Gastrocnemius medialis (tissue), 4 donors: ENCODE measurements around the gene BPGM. TPM values are rescaled to one million over a fixed set of nuclear protein-coding genes. Genes with fewer than 3 reads are reported as not detected.

Source experiments
- ATAC-seq, 2 donors: fragments of 150-250 bp; one replicate each; pipeline ENCODE4 v1.9.1; 2016
- DNase-seq, 2 donors: peaks; one replicate each; pipeline ENCODE4 v3.0.0-alpha.2; 2019
- H3K27ac ChIP-seq, 4 donors: fragments of 200-600 bp; sonication (generic); 1 replicate in 1 of 4; 2 replicates in 3 of 4; pipeline ENCODE4 v1.5.1; 2016 to 2018; ENCODE audit warnings: mild to moderate bottlenecking in 2 of 4, moderate library complexity in 1 of 4
- H3K27me3 ChIP-seq, 3 donors: fragments of 200-600 bp; sonication (generic) in 2 of 3; 1 replicate in 1 of 3; 2 replicates in 2 of 3; pipeline versions ENCODE4 v1.5.1 to v1.6.0; 2016 to 2019; ENCODE audit warnings: mild to moderate bottlenecking in 1 of 3, moderate library complexity in 1 of 3
- H3K36me3 ChIP-seq, 2 donors: fragments of 200-600 bp; sonication (generic) in 1 of 2; one replicate each; pipeline ENCODE4 v1.5.1; 2017 to 2018
- H3K4me1 ChIP-seq, 2 donors: fragments of 200-600 bp; sonication (generic) in 1 of 2; one replicate each; pipeline ENCODE4 v1.5.1; 2016 to 2017; ENCODE audit warnings: mild to moderate bottlenecking in 2 of 2
- H3K4me3 ChIP-seq, 4 donors: fragments of 200-600 bp; sonication (generic) in 3 of 4; 1 replicate in 1 of 4; 2 replicates in 3 of 4; pipeline ENCODE4 v1.5.1; 2016 to 2019; ENCODE audit warnings: mild to moderate bottlenecking in 2 of 4
- H3K9me3 ChIP-seq, 3 donors: fragments of 200-600 bp; sonication (generic) in 2 of 3; 1 replicate in 1 of 3; 2 replicates in 2 of 3; pipeline ENCODE4 v1.5.1; 2016 to 2019
- POLR2A ChIP-seq, 2 donors: fragments of 450-650 bp; IDR thresholded peaks; one replicate each; pipeline ENCODE4 v1.6.1; 2017; ENCODE audit warnings: antibody characterized with exemption in 2 of 2, mild to moderate bottlenecking in 2 of 2, moderate library complexity in 2 of 2
- in situ Hi-C, 4 donors: fragments of 200-750 bp; cut with MboI; loops; one replicate each; pipeline versions ENCODE4 v1.15.0 to v1.8.0; 2017; ENCODE audit warnings: low sequenced_read_pairs in 4 of 4
- intact Hi-C: fragments of 100-400 bp; cut with DNase I; formaldehyde crosslinking; loops from one replicate; pipeline ENCODE4 v1.15.1; 2023; ENCODE audit warnings: low total_unique reads
- total RNA-seq, 4 donors: library from RNA; depleted of rRNA; stranded (reverse); fragments of >200 nt; gene quantifications; one replicate each; pipeline versions ENCODE4 v1.1.0 to v1.2.3, GENCODE V29; 2016
- TF ChIP-seq, protein P1 (sequence below), 5 experiments: fragments of 450-650 bp in 3 of 5; fragments of 200-600 bp in 2 of 5; sonication (generic) in 2 of 5; IDR thresholded peaks in 4 of 5; conservative IDR thresholded peaks in 1 of 5; 1 replicate in 4 of 5; 2 replicates in 1 of 5; pipeline ENCODE4 v1.5.1; 2016 to 2019; ENCODE audit warnings: antibody characterized with exemption in 5 of 5, mild to moderate bottlenecking in 3 of 5, moderate library complexity in 3 of 5

BPGM gene
- total RNA-seq, 4 donors from 2014 or later = 11.3 to 24.5 (median 13.6) TPM

DNA sequence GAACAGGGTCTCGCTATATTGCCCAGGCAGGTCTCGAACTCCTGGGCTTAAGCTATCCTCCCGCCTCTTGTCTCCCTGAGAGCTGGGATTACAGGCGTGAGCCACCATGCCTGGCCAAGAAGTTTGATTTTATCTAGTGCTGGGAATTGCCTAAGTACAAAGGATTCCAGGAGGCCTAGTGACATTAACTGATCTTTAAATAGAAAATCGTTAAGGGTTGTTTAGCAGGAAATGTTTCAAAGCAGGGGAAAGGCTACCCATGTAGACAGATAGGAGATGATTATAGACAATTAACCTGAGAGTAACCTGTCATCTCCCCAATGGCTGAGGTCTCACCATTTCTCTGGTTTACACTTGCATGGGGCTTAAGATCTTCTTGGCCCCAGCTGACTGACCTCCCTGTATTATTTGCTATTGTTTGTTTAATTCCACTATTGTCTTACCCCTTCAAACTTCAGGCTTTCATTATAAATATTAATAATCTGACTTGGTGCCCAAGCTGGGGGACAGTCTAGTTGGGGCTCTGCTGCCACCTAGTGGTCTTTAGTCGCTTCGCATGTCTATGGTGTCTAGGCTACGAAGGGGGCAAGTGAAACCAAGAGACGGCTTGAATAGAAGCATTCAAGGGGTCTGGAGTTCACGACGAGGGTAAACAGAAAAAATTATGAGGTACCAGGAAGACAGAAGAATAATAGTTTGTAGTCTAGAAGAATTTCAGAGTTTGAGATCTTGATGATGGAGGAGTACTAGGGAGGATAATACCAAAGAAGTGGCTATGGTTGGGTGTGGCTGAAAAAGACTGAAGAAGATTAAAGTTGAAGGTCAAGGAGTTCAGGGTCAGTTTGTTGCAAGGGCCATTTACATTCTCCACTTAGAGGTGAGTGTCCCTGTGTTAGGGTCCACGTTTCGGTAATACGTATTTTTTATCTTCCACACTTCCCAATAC is 40.4 kb upstream of the BPGM start:
- intact Hi-C loops = loop anchor here (1.0 to 2.0 kb wide), 3 partner anchors 57 to 174 kb away; partner anchors contain the start of gene AKR1B15
- in situ Hi-C loops = loop anchor here in 3 of 4 donors (5.0 to 25.0 kb wide), 4 partner anchors 91 to 171 kb away; no protein-coding TSS in a partner anchor
- peak overlapping the region in 2 of 4 donors; percentile 12 to 27 for H3K4me3 ChIP-seq
- DNase-seq (peak; percentile 34 to 38), ATAC-seq (peak; percentile 89 to 90)
- H3K9me3 ChIP-seq = no peaks in the 10 kb centered on the region
- no peak for TF ChIP-seq POLR2A (IDR thresholded peaks at IDR 0.05)
- TF ChIP-seq, protein P1, sequence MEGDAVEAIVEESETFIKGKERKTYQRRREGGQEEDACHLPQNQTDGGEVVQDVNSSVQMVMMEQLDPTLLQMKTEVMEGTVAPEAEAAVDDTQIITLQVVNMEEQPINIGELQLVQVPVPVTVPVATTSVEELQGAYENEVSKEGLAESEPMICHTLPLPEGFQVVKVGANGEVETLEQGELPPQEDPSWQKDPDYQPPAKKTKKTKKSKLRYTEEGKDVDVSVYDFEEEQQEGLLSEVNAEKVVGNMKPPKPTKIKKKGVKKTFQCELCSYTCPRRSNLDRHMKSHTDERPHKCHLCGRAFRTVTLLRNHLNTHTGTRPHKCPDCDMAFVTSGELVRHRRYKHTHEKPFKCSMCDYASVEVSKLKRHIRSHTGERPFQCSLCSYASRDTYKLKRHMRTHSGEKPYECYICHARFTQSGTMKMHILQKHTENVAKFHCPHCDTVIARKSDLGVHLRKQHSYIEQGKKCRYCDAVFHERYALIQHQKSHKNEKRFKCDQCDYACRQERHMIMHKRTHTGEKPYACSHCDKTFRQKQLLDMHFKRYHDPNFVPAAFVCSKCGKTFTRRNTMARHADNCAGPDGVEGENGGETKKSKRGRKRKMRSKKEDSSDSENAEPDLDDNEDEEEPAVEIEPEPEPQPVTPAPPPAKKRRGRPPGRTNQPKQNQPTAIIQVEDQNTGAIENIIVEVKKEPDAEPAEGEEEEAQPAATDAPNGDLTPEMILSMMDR (IDR thresholded peaks at IDR 0.05 in 4 of 5, conservative IDR thresholded peaks at IDR 0.05 in 1 of 5) = peak; percentile 81 to 98 (median 89)
- no peaks in the 10 kb centered on the region for H3K36me3 ChIP-seq
- H3K27ac ChIP-seq = no peak overlapping the region
- no peaks in the 10 kb centered on the region for H3K27me3 ChIP-seq
- H3K4me1 ChIP-seq = no peaks in the 10 kb centered on the region

DNA sequence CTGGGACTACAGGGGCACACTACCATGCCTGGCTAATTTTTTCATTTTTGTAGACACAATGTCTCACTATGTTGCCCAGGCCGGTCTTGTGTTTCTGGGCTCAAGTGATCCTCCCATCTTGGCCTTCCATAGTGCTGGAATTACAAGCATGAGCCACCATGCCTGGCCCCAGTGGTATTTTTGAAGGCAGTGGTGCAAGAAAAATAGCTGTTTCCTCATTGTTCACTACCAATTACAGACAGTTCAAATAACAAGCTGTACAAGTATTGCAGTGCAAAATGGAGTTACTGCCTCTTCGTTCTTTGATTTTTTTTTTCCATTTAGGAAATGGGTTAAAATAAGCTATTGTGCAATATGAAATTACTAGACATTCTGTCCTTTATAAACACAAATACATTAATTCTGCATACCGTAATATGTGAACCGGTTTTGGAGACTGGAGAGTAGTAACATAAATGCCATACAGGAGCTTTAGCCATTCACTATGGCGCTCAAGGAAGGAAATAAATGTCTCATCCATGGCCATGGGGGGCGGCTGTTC is 35.0 kb upstream of the BPGM start:
- Histone ChIP-seq H3K36me3 (no peaks in the 10 kb centered on the region), H3K4me3 (no peak overlapping the region), H3K9me3 (no peaks in the 10 kb centered on the region), H3K4me1 (no peaks in the 10 kb centered on the region), H3K27ac (no peak overlapping the region), H3K27me3 (no peaks in the 10 kb centered on the region)
- ATAC-seq (no peak), DNase-seq (no peak)
- TF ChIP-seq, protein P1 (IDR thresholded peaks at IDR 0.05 in 4 of 5, conservative IDR thresholded peaks at IDR 0.05 in 1 of 5) = no peak
- no peak for TF ChIP-seq POLR2A (IDR thresholded peaks at IDR 0.05)
- intact Hi-C loops (no loop called here), in situ Hi-C loops (loop anchor here in 2 of 4 donors (5.0 to 25.0 kb wide), 3 partner anchors 97 to 179 kb away; no protein-coding TSS in a partner anchor)

GRCh38 chr7:134612197-134612596 is 34.5 kb upstream of the BPGM start:
- Histone ChIP-seq H3K27ac (no peak overlapping the region), H3K27me3 (no peaks in the 10 kb centered on the region), H3K9me3 (no peaks in the 10 kb centered on the region), H3K4me1 (no peaks in the 10 kb centered on the region), H3K4me3 (no peak overlapping the region), H3K36me3 (no peaks in the 10 kb centered on the region)
- ATAC-seq (no peak), DNase-seq (no peak)
- in situ Hi-C loops = loop anchor here in 2 of 4 donors (5.0 to 25.0 kb wide), 3 partner anchors 97 to 180 kb away; no protein-coding TSS in a partner anchor
- TF ChIP-seq POLR2A (IDR thresholded peaks at IDR 0.05) = no peak
- TF ChIP-seq, protein P1 (IDR thresholded peaks at IDR 0.05 in 4 of 5, conservative IDR thresholded peaks at IDR 0.05 in 1 of 5) = no peak
- intact Hi-C loops = no loop called here

DNA sequence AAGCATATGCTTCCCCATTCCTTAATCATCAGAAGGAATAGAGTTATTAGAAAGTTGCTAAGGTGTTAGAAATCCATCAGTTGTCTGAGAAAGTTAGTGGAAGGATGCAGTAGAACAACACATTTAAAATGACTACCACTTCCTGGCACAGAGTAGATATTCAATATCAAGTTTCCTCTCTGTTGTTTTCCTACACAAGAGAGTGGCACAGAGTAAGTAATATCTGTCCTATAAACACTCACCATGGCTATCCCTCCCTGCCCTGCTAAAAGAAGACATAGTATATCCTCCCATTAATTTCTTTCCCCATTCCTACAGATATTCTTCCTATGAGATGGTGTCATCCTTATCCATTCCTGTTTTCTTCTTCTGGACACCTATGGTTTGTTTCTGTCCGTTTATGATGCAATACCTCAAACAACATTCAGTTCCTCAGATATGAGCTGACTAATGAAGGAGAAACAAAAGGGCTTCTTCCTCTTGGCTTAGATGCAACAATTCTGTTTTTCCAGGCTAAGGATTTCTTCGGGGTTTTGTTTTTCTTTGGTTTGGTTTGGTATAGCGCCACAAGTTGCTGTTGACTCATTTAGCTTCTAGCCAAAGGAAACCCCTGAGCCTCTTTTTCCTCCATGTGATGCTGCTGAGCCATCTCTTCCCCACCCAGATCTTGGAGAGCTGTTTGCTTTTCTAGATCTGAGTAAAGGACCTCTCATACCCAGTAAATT is 32.9 kb upstream of the BPGM start:
- no peaks in the 10 kb centered on the region for H3K4me1 ChIP-seq
- in situ Hi-C loops (loop anchor here in 2 of 4 donors (5.0 to 25.0 kb wide), 3 partner anchors 99 to 181 kb away; no protein-coding TSS in a partner anchor), intact Hi-C loops (no loop called here)
- H3K27me3 ChIP-seq = no peaks in the 10 kb centered on the region
- H3K4me3 ChIP-seq = no peak overlapping the region
- H3K9me3 ChIP-seq = no peaks in the 10 kb centered on the region
- ATAC-seq (peak; percentile 66 to 77), DNase-seq (peak in 1 of 2 donors; percentile 18)
- no peaks in the 10 kb centered on the region for H3K36me3 ChIP-seq
- TF ChIP-seq, protein P1 (IDR thresholded peaks at IDR 0.05 in 4 of 5, conservative IDR thresholded peaks at IDR 0.05 in 1 of 5) = no peak
- no peak for TF ChIP-seq POLR2A (IDR thresholded peaks at IDR 0.05)
- H3K27ac ChIP-seq = peak overlapping the region in 3 of 4 donors; percentile 7 to 44 (median 41)
